ENCODE results near the gene ZNF609. TPM values are rescaled to one million over a fixed set of nuclear protein-coding genes. Genes with fewer than 3 reads are reported as not detected.
A peak's percentile ranks its signal among the peaks of the same experiment; 100 is the strongest.

ZNF609 gene, protein sequence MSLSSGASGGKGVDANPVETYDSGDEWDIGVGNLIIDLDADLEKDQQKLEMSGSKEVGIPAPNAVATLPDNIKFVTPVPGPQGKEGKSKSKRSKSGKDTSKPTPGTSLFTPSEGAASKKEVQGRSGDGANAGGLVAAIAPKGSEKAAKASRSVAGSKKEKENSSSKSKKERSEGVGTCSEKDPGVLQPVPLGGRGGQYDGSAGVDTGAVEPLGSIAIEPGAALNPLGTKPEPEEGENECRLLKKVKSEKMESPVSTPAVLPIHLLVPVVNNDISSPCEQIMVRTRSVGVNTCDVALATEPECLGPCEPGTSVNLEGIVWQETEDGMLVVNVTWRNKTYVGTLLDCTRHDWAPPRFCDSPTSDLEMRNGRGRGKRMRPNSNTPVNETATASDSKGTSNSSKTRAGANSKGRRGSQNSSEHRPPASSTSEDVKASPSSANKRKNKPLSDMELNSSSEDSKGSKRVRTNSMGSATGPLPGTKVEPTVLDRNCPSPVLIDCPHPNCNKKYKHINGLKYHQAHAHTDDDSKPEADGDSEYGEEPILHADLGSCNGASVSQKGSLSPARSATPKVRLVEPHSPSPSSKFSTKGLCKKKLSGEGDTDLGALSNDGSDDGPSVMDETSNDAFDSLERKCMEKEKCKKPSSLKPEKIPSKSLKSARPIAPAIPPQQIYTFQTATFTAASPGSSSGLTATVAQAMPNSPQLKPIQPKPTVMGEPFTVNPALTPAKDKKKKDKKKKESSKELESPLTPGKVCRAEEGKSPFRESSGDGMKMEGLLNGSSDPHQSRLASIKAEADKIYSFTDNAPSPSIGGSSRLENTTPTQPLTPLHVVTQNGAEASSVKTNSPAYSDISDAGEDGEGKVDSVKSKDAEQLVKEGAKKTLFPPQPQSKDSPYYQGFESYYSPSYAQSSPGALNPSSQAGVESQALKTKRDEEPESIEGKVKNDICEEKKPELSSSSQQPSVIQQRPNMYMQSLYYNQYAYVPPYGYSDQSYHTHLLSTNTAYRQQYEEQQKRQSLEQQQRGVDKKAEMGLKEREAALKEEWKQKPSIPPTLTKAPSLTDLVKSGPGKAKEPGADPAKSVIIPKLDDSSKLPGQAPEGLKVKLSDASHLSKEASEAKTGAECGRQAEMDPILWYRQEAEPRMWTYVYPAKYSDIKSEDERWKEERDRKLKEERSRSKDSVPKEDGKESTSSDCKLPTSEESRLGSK (N-terminal part only)
- 62.4 and 63.9 TPM in 2 replicates for total RNA-seq

DNA sequence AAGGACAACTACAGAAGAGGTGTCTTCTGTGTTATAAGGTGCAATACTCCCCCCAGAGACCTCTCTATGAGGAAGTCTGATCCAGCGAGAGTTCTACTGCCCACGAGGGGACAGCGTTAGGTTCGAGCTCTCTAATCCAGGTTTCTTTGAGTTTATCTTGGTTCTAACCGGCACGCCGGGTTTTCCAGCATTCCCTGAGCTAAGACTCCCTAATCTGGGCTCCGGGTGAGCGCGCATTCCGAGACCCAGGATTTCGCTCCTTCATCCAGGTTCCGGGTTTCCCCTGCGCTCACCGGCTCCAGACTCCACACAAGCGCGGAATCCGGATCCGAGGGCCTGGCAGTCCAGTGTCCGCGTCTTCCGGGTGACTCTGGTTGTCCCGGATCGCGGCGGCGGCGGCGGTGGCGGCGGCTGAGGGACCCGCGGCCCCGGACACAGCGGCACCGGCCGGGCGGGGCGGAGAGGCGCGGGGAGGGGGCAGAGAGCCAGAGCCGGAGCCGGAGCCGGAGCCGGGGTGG, at the start of gene ZNF609:
ZNF609 (plus strand) TSS at position 373 of the 518 bp plus-strand sequence. CDS start 38,842 bp downstream, outside the sequence.
- peak within 1 kb of the TSS; percentile 90 for H3K27ac Mint-ChIP-seq
- peak within 1 kb of the TSS; percentile 92 for H3K4me3 Mint-ChIP-seq
- H3K36me3 Mint-ChIP-seq (ENCODE audit: low read depth), result peaks cover 26% of the 10 kb centered on the region
- intact Hi-C loops (cut with micrococcal nuclease), result loop anchor here (1.0 to 5.0 kb wide), 6 partner anchors 16 to 175 kb away; partner anchors contain the start of gene PCLAF
- DNase-seq, result peak; percentile 98
- no peaks in the 10 kb centered on the region for H3K9me3 Mint-ChIP-seq
- H3K27me3 Mint-ChIP-seq, result no peaks in the 10 kb centered on the region
- peaks cover 60% of the 10 kb centered on the region for H3K4me1 Mint-ChIP-seq

- Mint-ChIP-seq H3K4me3 (no peak overlapping the region), H3K27me3 (no peaks in the 10 kb centered on the region), H3K9me3 (no peaks in the 10 kb centered on the region), H3K36me3 (ENCODE audit: low read depth) (peaks cover 47% of the 10 kb centered on the region), H3K4me1 (no peaks in the 10 kb centered on the region), H3K27ac (no peak overlapping the region)
- intact Hi-C loops (cut with micrococcal nuclease), result no loop called here
- DNase-seq, result no peak
Observed at GRCh38 chr15:64412216-64412615, 48.2 kb upstream of the ZNF609 start.

DNA sequence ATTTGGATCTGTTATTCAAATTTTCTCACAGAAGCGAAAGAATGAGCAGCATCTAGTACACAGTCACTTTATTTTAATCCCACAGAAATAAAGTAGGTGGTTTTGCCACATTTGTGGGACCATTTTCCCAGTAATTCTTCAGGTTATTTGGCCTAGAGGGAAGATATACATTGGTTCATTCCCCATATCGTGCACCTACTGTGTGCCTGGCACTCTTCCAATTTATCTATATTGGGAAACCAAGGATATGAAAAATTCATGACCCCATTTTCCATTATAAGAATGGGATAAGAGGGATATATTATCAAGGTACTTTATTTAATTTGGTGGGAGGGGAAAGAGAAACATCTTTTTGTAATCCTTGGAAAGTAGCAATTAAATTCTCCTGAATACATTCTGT, 37.7 kb upstream of the ZNF609 start:
- Mint-ChIP-seq H3K4me1 (peaks cover 12% of the 10 kb centered on the region), H3K27me3 (no peaks in the 10 kb centered on the region), H3K27ac (no peak overlapping the region), H3K9me3 (no peaks in the 10 kb centered on the region), H3K36me3 (ENCODE audit: low read depth) (peaks cover 32% of the 10 kb centered on the region), H3K4me3 (no peak overlapping the region)
- DNase-seq, result no peak
- intact Hi-C loops (cut with micrococcal nuclease), result no loop called here

DNA sequence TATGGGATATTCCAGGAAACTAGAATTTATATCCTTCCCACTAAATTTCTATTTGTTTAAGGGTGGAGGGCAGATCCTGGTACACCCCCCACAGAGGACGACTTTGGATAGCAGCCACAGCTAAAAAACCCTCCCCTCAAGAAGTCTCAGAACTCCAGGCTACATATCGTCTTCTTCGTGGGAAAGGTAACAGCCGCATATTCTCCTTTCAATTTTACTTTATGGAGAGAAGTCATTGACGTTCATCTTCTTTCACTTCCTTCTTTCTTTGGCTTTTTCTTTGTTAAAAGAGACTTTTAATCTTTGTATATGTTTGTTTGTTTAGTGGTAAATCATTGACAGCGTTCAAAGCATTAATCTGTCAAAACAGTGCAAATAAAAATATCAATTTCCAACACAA, 36.4 kb upstream of the ZNF609 start:
- H3K27ac Mint-ChIP-seq, result no peak overlapping the region
- H3K4me1 Mint-ChIP-seq, result peaks cover 18% of the 10 kb centered on the region
- no peaks in the 10 kb centered on the region for H3K27me3 Mint-ChIP-seq
- H3K36me3 Mint-ChIP-seq (ENCODE audit: low read depth), result peaks cover 30% of the 10 kb centered on the region
- no peak overlapping the region for H3K4me3 Mint-ChIP-seq
- no peak for DNase-seq
- no peaks in the 10 kb centered on the region for H3K9me3 Mint-ChIP-seq
- intact Hi-C loops (cut with micrococcal nuclease), result no loop called here

DNA sequence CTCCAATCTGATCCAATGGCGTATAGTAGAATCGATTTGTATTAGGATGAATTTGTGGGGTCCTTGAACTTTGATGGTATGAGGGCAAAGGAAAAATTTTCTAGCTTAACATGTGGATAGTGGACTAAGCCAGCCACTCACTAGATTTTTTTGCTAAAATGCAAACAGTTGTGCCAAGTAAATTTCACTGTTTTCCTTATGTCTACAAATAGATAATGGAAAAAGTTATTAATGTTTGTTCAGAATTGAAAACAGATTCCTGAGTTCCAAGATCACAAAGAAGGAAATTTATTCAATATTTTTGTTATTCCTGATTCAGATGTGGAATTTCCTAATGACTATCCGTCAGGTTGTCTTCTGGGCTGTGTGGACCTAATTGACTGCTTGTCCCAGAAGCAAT, 35.2 kb upstream of the ZNF609 start:
- no peak overlapping the region for H3K27ac Mint-ChIP-seq
- no peak for DNase-seq
- no peak overlapping the region for H3K4me3 Mint-ChIP-seq
- H3K36me3 Mint-ChIP-seq (ENCODE audit: low read depth), result peaks cover 33% of the 10 kb centered on the region
- H3K9me3 Mint-ChIP-seq, result no peaks in the 10 kb centered on the region
- H3K27me3 Mint-ChIP-seq, result no peaks in the 10 kb centered on the region
- intact Hi-C loops (cut with micrococcal nuclease), result loop anchor here (5.0 kb wide), 2 partner anchors 227 to 302 kb away; no protein-coding TSS in a partner anchor
- H3K4me1 Mint-ChIP-seq, result peaks cover 27% of the 10 kb centered on the region

GRCh38 chr15:64426845-64427465, 33.4 kb upstream of the ZNF609 start:
- Mint-ChIP-seq H3K4me3 (peak overlapping the region; percentile 26), H3K27ac (peak overlapping the region; percentile 73), H3K27me3 (no peaks in the 10 kb centered on the region), H3K9me3 (no peaks in the 10 kb centered on the region), H3K4me1 (peaks cover 37% of the 10 kb centered on the region), H3K36me3 (ENCODE audit: low read depth) (peaks cover 34% of the 10 kb centered on the region)
- no peak for DNase-seq
- intact Hi-C loops (cut with micrococcal nuclease), result loop anchor here (5.0 kb wide), 2 partner anchors 225 to 300 kb away; no protein-coding TSS in a partner anchor

- intact Hi-C loops (cut with micrococcal nuclease), result loop anchor here (5.0 kb wide), 2 partner anchors 223 to 298 kb away; no protein-coding TSS in a partner anchor
- no peak for DNase-seq
- H3K4me1 Mint-ChIP-seq, result peaks cover 39% of the 10 kb centered on the region
- no peaks in the 10 kb centered on the region for H3K27me3 Mint-ChIP-seq
- H3K4me3 Mint-ChIP-seq, result peak overlapping the region; percentile 79
- peak overlapping the region; percentile 95 for H3K27ac Mint-ChIP-seq
- no peaks in the 10 kb centered on the region for H3K9me3 Mint-ChIP-seq
- peaks cover 24% of the 10 kb centered on the region for H3K36me3 Mint-ChIP-seq (ENCODE audit: low read depth)
Observed at GRCh38 chr15:64429448-64429847, 30.9 kb upstream of the ZNF609 start.

GRCh38 chr15:64430000-64430735, 30.2 kb upstream of the ZNF609 start:
- Mint-ChIP-seq H3K9me3 (no peaks in the 10 kb centered on the region), H3K4me1 (peaks cover 40% of the 10 kb centered on the region), H3K27ac (peak overlapping the region; percentile 95), H3K36me3 (ENCODE audit: low read depth) (peaks cover 21% of the 10 kb centered on the region), H3K27me3 (no peaks in the 10 kb centered on the region), H3K4me3 (peak overlapping the region; percentile 79)
- intact Hi-C loops (cut with micrococcal nuclease), result loop anchor here (1.0 to 5.0 kb wide), 4 partner anchors 14 to 297 kb away; no protein-coding TSS in a partner anchor
- peak; percentile 87 for DNase-seq

DNA sequence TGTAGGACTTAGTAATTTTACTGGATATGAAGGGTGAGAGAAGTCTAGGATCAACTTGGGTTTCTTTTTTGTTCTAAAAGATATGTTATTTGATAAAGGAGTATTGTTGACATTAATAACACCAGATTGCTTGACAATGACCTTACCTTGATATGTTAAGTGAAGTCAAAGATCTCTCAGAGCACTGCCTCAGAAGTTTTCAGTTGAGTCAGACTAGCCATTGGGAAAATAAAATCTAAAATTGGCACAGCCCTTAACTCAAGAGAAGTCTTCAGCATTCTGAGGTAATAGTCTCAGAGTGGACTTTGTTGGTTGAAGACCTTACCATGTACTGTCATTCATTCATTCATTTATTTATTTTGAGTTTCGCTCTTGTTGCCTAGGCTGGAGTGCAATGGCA, 22.4 kb upstream of the ZNF609 start:
- Mint-ChIP-seq H3K27ac (peak overlapping the region; percentile 9), H3K27me3 (no peaks in the 10 kb centered on the region)

GRCh38 chr15:64438653-64439447, 21.5 kb upstream of the ZNF609 start:
- peaks cover 23% of the 10 kb centered on the region for H3K36me3 Mint-ChIP-seq (ENCODE audit: low read depth)
- peak overlapping the region; percentile 32 for H3K4me3 Mint-ChIP-seq
- DNase-seq, result no peak
- H3K4me1 Mint-ChIP-seq, result peaks cover 42% of the 10 kb centered on the region
- intact Hi-C loops (cut with micrococcal nuclease), result no loop called here
- peak overlapping the region; percentile 8 for H3K27ac Mint-ChIP-seq
- H3K27me3 Mint-ChIP-seq, result no peaks in the 10 kb centered on the region
- peaks cover 7% of the 10 kb centered on the region for H3K9me3 Mint-ChIP-seq

More for the DNA sequence above, 22.4 kb upstream of the ZNF609 start:
- peaks cover 7% of the 10 kb centered on the region for H3K9me3 Mint-ChIP-seq
- peaks cover 23% of the 10 kb centered on the region for H3K36me3 Mint-ChIP-seq (ENCODE audit: low read depth)
- no peak for DNase-seq
- intact Hi-C loops (cut with micrococcal nuclease), result no loop called here
- peaks cover 34% of the 10 kb centered on the region for H3K4me1 Mint-ChIP-seq
- peak overlapping the region; percentile 0 for H3K4me3 Mint-ChIP-seq

- Mint-ChIP-seq H3K4me3 (no peak overlapping the region), H3K27me3 (no peaks in the 10 kb centered on the region), H3K4me1 (peaks cover 46% of the 10 kb centered on the region), H3K36me3 (ENCODE audit: low read depth) (peaks cover 23% of the 10 kb centered on the region), H3K27ac (peak overlapping the region; percentile 94), H3K9me3 (peaks cover 7% of the 10 kb centered on the region)
- intact Hi-C loops (cut with micrococcal nuclease), result loop anchor here (5.0 kb wide), 3 partner anchors 140 to 450 kb away; no protein-coding TSS in a partner anchor
- DNase-seq, result no peak
Observed at GRCh38 chr15:64441852-64442251, 18.5 kb upstream of the ZNF609 start.

All from activated CD4-positive, alpha-beta T cell treated with anti-CD3 and anti-CD28 coated beads, Interleukin-2, amount 10 ng/mL, durations not matched to agents 24 days and 14 days (primary cell).